Measurements from ENCODE around the gene ITGA4.

- TF ChIP-seq, protein P1, sequence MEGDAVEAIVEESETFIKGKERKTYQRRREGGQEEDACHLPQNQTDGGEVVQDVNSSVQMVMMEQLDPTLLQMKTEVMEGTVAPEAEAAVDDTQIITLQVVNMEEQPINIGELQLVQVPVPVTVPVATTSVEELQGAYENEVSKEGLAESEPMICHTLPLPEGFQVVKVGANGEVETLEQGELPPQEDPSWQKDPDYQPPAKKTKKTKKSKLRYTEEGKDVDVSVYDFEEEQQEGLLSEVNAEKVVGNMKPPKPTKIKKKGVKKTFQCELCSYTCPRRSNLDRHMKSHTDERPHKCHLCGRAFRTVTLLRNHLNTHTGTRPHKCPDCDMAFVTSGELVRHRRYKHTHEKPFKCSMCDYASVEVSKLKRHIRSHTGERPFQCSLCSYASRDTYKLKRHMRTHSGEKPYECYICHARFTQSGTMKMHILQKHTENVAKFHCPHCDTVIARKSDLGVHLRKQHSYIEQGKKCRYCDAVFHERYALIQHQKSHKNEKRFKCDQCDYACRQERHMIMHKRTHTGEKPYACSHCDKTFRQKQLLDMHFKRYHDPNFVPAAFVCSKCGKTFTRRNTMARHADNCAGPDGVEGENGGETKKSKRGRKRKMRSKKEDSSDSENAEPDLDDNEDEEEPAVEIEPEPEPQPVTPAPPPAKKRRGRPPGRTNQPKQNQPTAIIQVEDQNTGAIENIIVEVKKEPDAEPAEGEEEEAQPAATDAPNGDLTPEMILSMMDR (IDR thresholded peaks at IDR 0.05): no peak
- TF ChIP-seq POLR2A (IDR thresholded peaks at IDR 0.05): no peak
Observed at GRCh38 chr2:181457741-181458425, 697 bp downstream of the ITGA4 start.

Data from Peyer's patch (tissue), 4 donors.